IMR-90 (cell line): ENCODE results near the gene STXBP2. TPM values are rescaled to one million over a fixed set of nuclear protein-coding genes. Genes with fewer than 3 reads are reported as not detected.

Source experiments
- ATAC-seq: fragments of 200-7000 bp; cut with Tn5 transposase; 2 replicates; pipeline ENCODE4 v1.9.1; 2020; ENCODE audit warnings: low read depth, mild to moderate bottlenecking, moderate library complexity
- BruUV-seq: library from RNA; stranded (reverse); fragments of 400-500 nt; replicated peaks from 2 replicates; lab custom pipeline; 2021; lab: Mats Ljungman, UMichigan
- CTCF ChIA-PET: fragments of 300-600 bp; formaldehyde crosslinking; extraction: SDS; loops from one replicate; lab custom pipeline; 2021; ENCODE audit warnings: antibody characterized with exemption; lab: Yijun Ruan, JAX
- POLR2A ChIA-PET: fragments of 300-600 bp; sonication (Branson Sonifier 250); formaldehyde crosslinking; loops from one replicate; lab custom pipeline; 2022; ENCODE audit warnings: antibody characterized with exemption; ENCODE audit not compliant: unreplicated experiment; lab: Charles Lee
- DNase-seq: peaks from one replicate; pipeline ENCODE4 v3.0.0; 2013
- H2AFZ ChIP-seq: replicated peaks from 2 replicates; pipeline ENCODE3; 2013; ENCODE audit warnings: low read length, mild to moderate bottlenecking; ENCODE audit not compliant: poor library complexity
- H2AK5ac ChIP-seq: 2 replicates; pipeline ENCODE4 v1.6.1; 2013; ENCODE audit warnings: low read depth, low read length, inconsistent platforms
- H2AK9ac ChIP-seq: replicated peaks from 2 replicates; pipeline ENCODE3; 2013; ENCODE audit warnings: mild to moderate bottlenecking, low read depth, low read length, moderate library complexity; ENCODE audit not compliant: poor library complexity
- H2BK120ac ChIP-seq: 2 replicates; pipeline ENCODE4 v1.6.1; 2013; ENCODE audit warnings: low read depth, low read length, inconsistent platforms
- H2BK15ac ChIP-seq: 3 replicates; pipeline ENCODE4 v1.6.1; 2013; ENCODE audit warnings: low read depth, low read length, inconsistent platforms
- H2BK20ac ChIP-seq: 2 replicates; pipeline ENCODE4 v1.6.1; 2013; ENCODE audit warnings: low read depth, mild to moderate bottlenecking, inconsistent platforms, low read length, moderate library complexity
- H2BK5ac ChIP-seq: 2 replicates; pipeline ENCODE4 v1.6.1; 2013; ENCODE audit warnings: mild to moderate bottlenecking, low read depth, low read length, inconsistent platforms; ENCODE audit not compliant: poor library complexity, severe bottlenecking
- H3K14ac ChIP-seq: replicated peaks from 2 replicates; pipeline ENCODE4 v1.6.1; 2013; ENCODE audit warnings: low read depth, low read length, inconsistent platforms
- H3K18ac ChIP-seq: 2 replicates; pipeline ENCODE4 v1.6.1; 2013; ENCODE audit warnings: low read depth, low read length, control low read depth
- H3K23ac ChIP-seq: 2 replicates; pipeline ENCODE4 v1.6.1; 2013; ENCODE audit warnings: low read depth, low read length, inconsistent platforms
- H3K27ac ChIP-seq: 2 replicates; pipeline ENCODE4 v1.5.1; 2013; ENCODE audit warnings: mild to moderate bottlenecking, control low read depth, low read length; ENCODE audit not compliant: insufficient read depth
- H3K27me3 ChIP-seq: 2 replicates; pipeline ENCODE4 v1.6.1; 2013; ENCODE audit warnings: low read length; ENCODE audit not compliant: control insufficient read depth, insufficient read depth
- H3K36me3 ChIP-seq: 2 replicates; pipeline ENCODE4 v1.6.1; 2013; ENCODE audit warnings: low read length, mixed read lengths; ENCODE audit not compliant: control insufficient read depth, insufficient read depth
- H3K4ac ChIP-seq: 2 replicates; pipeline ENCODE4 v1.6.1; 2013; ENCODE audit warnings: low read depth, low read length, inconsistent platforms
- H3K4me1 ChIP-seq: 2 replicates; pipeline ENCODE4 v1.6.1; 2013; ENCODE audit warnings: low read length, mixed read lengths; ENCODE audit not compliant: control insufficient read depth, insufficient read depth
- H3K4me2 ChIP-seq: 2 replicates; pipeline ENCODE4 v1.6.1; 2013; ENCODE audit warnings: low read depth, mild to moderate bottlenecking, control low read depth, low read length, moderate library complexity
- H3K4me3 ChIP-seq: 2 replicates; pipeline ENCODE4 v1.5.1; 2013; ENCODE audit warnings: low read depth, mild to moderate bottlenecking, control low read depth, low read length, moderate library complexity; ENCODE audit not compliant: insufficient read depth
- H3K56ac ChIP-seq: 2 replicates; pipeline ENCODE4 v1.6.1; 2013; ENCODE audit warnings: low read length, inconsistent platforms; ENCODE audit not compliant: insufficient read depth; ENCODE audit errors: extremely low read depth
- H3K79me1 ChIP-seq, 2 experiments: 2 replicates each; pipeline ENCODE4 v1.6.1; 2013; ENCODE audit warnings: low read length in 2 of 2, inconsistent platforms in 1 of 2, low read depth in 1 of 2
- H3K9ac ChIP-seq: 2 replicates; pipeline ENCODE4 v1.6.1; 2013; ENCODE audit warnings: low read depth, low read length, control low read depth
- H3K9me1 ChIP-seq: 2 replicates; pipeline ENCODE4 v1.6.1; 2013; ENCODE audit warnings: low read length, inconsistent platforms; ENCODE audit not compliant: insufficient read depth
- H3K9me3 ChIP-seq: 2 replicates; pipeline ENCODE4 v1.6.1; 2013; ENCODE audit warnings: low read length; ENCODE audit not compliant: control insufficient read depth, insufficient read depth
- H4K20me1 ChIP-seq: 2 replicates; pipeline ENCODE4 v1.6.1; 2013; ENCODE audit warnings: low read length, inconsistent platforms; ENCODE audit not compliant: insufficient read depth
- H4K5ac ChIP-seq: 2 replicates; pipeline ENCODE4 v1.6.1; 2013; ENCODE audit warnings: mild to moderate bottlenecking, low read depth, low read length, control low read depth
- H4K8ac ChIP-seq, 2 experiments: 2 replicates each; pipeline ENCODE4 v1.6.1; 2013; ENCODE audit warnings: low read depth in 2 of 2, low read length in 2 of 2, control low read depth in 1 of 2, inconsistent platforms in 1 of 2
- H4K91ac ChIP-seq: 2 replicates; pipeline ENCODE4 v1.6.1; 2013; ENCODE audit warnings: low read depth, low read length, inconsistent platforms; ENCODE audit not compliant: insufficient read depth
- MAFK ChIP-seq: IDR thresholded peaks from 2 replicates; pipeline ENCODE4 v1.6.1; 2012; ENCODE audit warnings: low read depth, low read length, improper control_type of control experiment
- WGBS, 2 experiments: methylation state at CpG; one replicate each; pipeline versions ENCODE4 v1.1.5 to v1.1.7; 2013; ENCODE audit warnings: missing lambda C conversion rate in 2 of 2; ENCODE audit not compliant: insufficient read length in 1 of 2; ENCODE audit errors: extremely low coverage in 2 of 2; 5-methylcytosine and 5-hydroxymethylcytosine counted together
- dilution Hi-C: fragments of 300-500 bp; cut with HindIII; formaldehyde crosslinking; loops from one replicate; pipeline ENCODE4 v1.14.3; 2018; ENCODE audit warnings: low sequenced_read_pairs; ENCODE audit not compliant: unreplicated experiment
- in situ Hi-C: fragments of 300-500 bp; cut with MboI; formaldehyde crosslinking; loops from 3 replicates; pipeline ENCODE4 v1.14.3; 2019; ENCODE audit warnings: low sequenced_read_pairs, inconsistent platforms, mixed read lengths
- intact Hi-C: fragments of 100-400 bp; cut with micrococcal nuclease; formaldehyde crosslinking; loops from 2 replicates; pipeline ENCODE4 v1.10.0; 2022
- polyA plus RNA-seq, 3 experiments: library from polyadenylated mRNA; depleted of rRNA; stranded (reverse); fragments of >200 nt; gene quantifications; 2 replicates each; pipeline ENCODE4 v1.2.3, GENCODE V29; 2012; ENCODE audit warnings: low replicate concordance in 1 of 3
- total RNA-seq: library from RNA; depleted of rRNA; stranded (reverse); fragments of >200 nt; gene quantifications from 2 replicates; pipeline ENCODE4 v1.2.3, GENCODE V29; 2012

The STXBP2 gene
- total and polyA plus RNA-seq, 2 of the 4 experiments (the other 2 are of a cell fraction) = 3.9 to 12.6 TPM

- POLR2A ChIA-PET = no interaction called here
- no peak overlapping the region for H2BK120ac ChIP-seq
- 66% methylated on average over 22 of the region's 41 CpGs; no CpG with 5 or more reads in 1 of the 2 experiments for WGBS, 2 experiments
- no peak overlapping the region for H2BK5ac ChIP-seq
- no peak overlapping the region for H4K8ac ChIP-seq
- H3K4me3 ChIP-seq = no peak overlapping the region
- BruUV-seq = no TSS peak
- H4K91ac ChIP-seq = no peak overlapping the region
- H2BK20ac ChIP-seq = no peak overlapping the region
- no peak overlapping the region for H3K9ac ChIP-seq
- in situ Hi-C loops = no loop called here
- dilution Hi-C loops = no loop called here
- intact Hi-C loops = no loop called here
- CTCF ChIA-PET = no interaction called here
- H2AK9ac ChIP-seq = no peak overlapping the region
- H3K36me3 ChIP-seq = no peaks in the 10 kb centered on the region
- H4K5ac ChIP-seq = no peak overlapping the region
- H3K27ac ChIP-seq = no peak overlapping the region
- H3K27me3 ChIP-seq = no peaks in the 10 kb centered on the region; the same call in 1 of the 2 replicates
- no peak overlapping the region for H3K23ac ChIP-seq
- H2AK5ac ChIP-seq = no peak overlapping the region
- no peak overlapping the region for H3K14ac ChIP-seq
- H3K9me1 ChIP-seq = no peaks in the 10 kb centered on the region
- no peaks in the 10 kb centered on the region for H3K4me1 ChIP-seq
- ATAC-seq (no peak), DNase-seq (no peak)
- H4K20me1 ChIP-seq = no peaks in the 10 kb centered on the region
- H2AFZ ChIP-seq = no peak overlapping the region
- H3K4ac ChIP-seq = no peak overlapping the region
- H3K79me1 ChIP-seq = no peaks in the 10 kb centered on the region
- no peak for TF ChIP-seq MAFK
- no peak overlapping the region for H3K4me2 ChIP-seq
- no peak overlapping the region for H3K18ac ChIP-seq
- H3K9me3 ChIP-seq = no peaks in the 10 kb centered on the region
- no peak overlapping the region for H3K56ac ChIP-seq
- H2BK15ac ChIP-seq = no peak overlapping the region
These were observed 25.2 kb upstream of the STXBP2 start for GRCh38 chr19:7611541-7612279.
